SK-N-MC (cell line): ENCODE results near the gene FXYD2.

ENCODE experiments used
- FOXP2 ChIP-seq: optimal IDR thresholded peaks from 2 replicates; pipeline ENCODE3; 2011; ENCODE audit warnings: mild to moderate bottlenecking, moderate library complexity; ENCODE audit not compliant: insufficient read depth; ENCODE audit errors: extremely low read length, control extremely low read depth
- POLR2AphosphoS5 ChIP-seq: IDR thresholded peaks from 2 replicates; pipeline ENCODE4 v1.6.1; 2012; ENCODE audit warnings: mild to moderate bottlenecking, low read depth, low read length, borderline replicate concordance

GRCh38 chr11:117851852-117852251 is 27.3 kb upstream of the FXYD2 start:
- TF ChIP-seq POLR2AphosphoS5 (no peak), FOXP2 (no peak)
